ENCODE data around the gene HBM.

DNA sequence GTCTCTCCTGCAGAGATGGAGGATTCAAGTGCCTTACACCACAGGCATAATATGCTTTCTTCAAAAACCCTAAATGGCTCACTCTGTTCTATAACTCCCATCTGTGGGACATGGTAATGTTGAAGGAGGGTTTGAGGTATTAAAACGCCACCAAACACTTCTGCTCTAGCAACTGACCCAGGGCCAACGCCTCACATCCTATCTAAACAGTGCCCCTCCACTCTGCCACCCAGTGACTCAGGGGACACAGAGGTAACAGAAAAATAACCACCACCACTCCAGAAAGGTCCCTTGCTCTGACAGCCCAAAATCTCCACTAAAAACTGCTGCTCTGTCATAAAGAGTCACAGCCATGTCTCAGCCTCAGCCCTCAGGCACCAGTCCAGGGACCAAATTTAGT, 45.0 kb upstream of the HBM start:
- TF ChIP-seq, protein P1, sequence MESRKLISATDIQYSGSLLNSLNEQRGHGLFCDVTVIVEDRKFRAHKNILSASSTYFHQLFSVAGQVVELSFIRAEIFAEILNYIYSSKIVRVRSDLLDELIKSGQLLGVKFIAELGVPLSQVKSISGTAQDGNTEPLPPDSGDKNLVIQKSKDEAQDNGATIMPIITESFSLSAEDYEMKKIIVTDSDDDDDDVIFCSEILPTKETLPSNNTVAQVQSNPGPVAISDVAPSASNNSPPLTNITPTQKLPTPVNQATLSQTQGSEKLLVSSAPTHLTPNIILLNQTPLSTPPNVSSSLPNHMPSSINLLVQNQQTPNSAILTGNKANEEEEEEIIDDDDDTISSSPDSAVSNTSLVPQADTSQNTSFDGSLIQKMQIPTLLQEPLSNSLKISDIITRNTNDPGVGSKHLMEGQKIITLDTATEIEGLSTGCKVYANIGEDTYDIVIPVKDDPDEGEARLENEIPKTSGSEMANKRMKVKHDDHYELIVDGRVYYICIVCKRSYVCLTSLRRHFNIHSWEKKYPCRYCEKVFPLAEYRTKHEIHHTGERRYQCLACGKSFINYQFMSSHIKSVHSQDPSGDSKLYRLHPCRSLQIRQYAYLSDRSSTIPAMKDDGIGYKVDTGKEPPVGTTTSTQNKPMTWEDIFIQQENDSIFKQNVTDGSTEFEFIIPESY (IDR thresholded peaks at IDR 0.05; ENCODE audit: borderline replicate concordance, low read depth) = no peak
- TF ChIP-seq REST (IDR thresholded peaks at IDR 0.05; ENCODE audit: low read depth, low read length) (no peak), POLR2AphosphoS5 (IDR thresholded peaks at IDR 0.05; ENCODE audit: low read depth, low read length) (no peak), NFIC (IDR thresholded peaks at IDR 0.05; ENCODE audit: borderline replicate concordance) (no peak), MEF2A (IDR thresholded peaks at IDR 0.05; ENCODE audit: borderline replicate concordance, low read depth) (no peak), FOXM1 (IDR thresholded peaks at IDR 0.05; ENCODE audit: low read depth) (no peak)

Measured in SK-N-SH (cell line).